C4-2B (cell line): ENCODE data around the gene LAMTOR3.

Experiments used
- CTCF ChIP-seq: fragments of 450-650 bp; conservative IDR thresholded peaks from 2 replicates; pipeline ENCODE4 v1.5.1; 2017; ENCODE audit warnings: mild to moderate bottlenecking
- ZFX ChIP-seq: fragments of 450-650 bp; IDR thresholded peaks from 2 replicates; pipeline ENCODE4 v1.6.1; 2017

DNA sequence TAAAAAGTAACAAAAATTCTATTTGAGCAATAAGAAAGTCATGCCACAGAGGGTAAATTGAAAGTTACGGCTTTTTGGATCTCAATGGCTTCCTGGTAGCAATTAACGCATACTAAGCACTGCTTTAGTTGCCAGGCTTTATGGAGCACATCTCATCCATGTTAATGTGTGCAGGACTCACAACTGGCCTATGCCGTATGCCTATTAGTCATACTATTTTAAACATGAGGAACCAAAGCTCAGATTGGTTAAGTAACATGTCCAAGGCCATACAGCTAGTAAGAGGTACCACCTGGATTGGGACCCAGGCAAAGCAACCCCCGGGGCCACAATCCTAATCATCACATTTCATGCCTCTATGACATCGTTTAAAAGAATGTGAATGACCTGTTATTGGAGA lies 60.5 kb downstream of the LAMTOR3 start:
- no peak for TF ChIP-seq CTCF
- TF ChIP-seq ZFX = no peak
